GM11168 (cell line): ENCODE data around the gene INCA1.

Source experiments
- in situ Hi-C: fragments of 300-500 bp; cut with MboI; formaldehyde crosslinking; loops from one replicate; pipeline ENCODE4 v1.12.0; 2022; ENCODE audit warnings: low sequenced_read_pairs; ENCODE audit not compliant: unreplicated experiment

The INCA1 gene

DNA sequence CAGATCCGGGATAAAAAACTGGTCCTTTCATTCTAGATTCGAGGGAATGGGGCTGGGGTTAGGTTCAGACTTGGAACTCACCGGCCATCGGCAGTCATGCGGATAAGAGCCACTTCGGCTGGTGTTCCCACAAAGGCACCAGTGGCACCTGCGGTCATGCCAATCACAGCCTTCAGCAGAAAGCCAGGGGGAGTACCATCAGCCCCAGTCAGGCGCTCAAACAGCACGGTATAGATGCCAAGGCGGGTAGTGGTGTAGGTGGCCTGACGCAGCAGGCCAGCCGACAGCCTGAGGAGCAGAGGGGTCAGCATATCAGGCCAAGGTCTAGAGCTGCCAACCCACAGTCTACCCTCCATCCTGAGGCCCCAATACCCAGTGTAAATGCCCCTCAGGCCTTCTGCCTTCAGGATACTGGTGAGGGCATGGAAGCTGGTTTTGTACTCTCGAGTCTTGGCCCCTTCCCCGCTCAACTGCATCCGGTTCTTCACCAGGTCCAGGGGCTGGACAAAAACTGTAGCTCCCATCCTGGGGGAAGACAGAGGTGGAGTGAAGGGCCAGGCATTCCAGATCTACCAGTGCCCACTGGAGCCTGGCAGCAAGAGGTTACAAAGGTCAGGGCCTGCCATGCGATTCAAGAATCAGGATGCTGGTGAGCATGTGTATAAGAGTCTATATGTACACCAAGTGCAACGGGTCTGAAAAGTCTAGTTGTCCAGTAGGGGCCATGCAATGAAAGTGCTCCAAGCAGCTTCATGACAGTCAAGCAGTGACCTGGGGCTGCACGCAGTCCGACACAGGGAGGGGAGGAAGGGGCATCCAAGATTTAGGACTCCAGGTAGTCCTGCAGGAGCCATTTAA lies 58.4 kb downstream of the INCA1 start:
- in situ Hi-C loops = no loop called here
